SK-N-SH (cell line): ENCODE measurements around the gene KPTN. TPM values are rescaled to one million over a fixed set of nuclear protein-coding genes. Genes with fewer than 3 reads are reported as not detected.

ENCODE experiments used
- CTCF ChIA-PET: fragments of 300-600, 350-600 bp; formaldehyde crosslinking; extraction: SDS; loops from one replicate; lab custom pipeline; 2021; lab: Yijun Ruan, JAX
- POLR2A ChIA-PET: fragments of 350-600 bp; sonication (Branson Sonifier 250); formaldehyde crosslinking; extraction: SDS; loops from one replicate; lab custom pipeline; 2020; ENCODE audit warnings: antibody characterized with exemption, inconsistent platforms; lab: Yijun Ruan, JAX
- DNase-seq: peaks from one replicate; pipeline ENCODE4 v3.0.0; 2012
- H2AFZ ChIP-seq: fragments of 200-600 bp; sonication (generic); 2 replicates; pipeline ENCODE4 v1.8.1; 2016; ENCODE audit warnings: antibody characterized with exemption, mild to moderate bottlenecking, low read depth
- H3F3A ChIP-seq: fragments of 200-600 bp; sonication (generic); replicated peaks from 2 replicates; pipeline ENCODE3; 2016; ENCODE audit warnings: antibody characterized with exemption, mild to moderate bottlenecking; ENCODE audit not compliant: insufficient read depth
- H3K27ac ChIP-seq, 2 experiments: fragments of 200-500 bp in 1 of 2; fragments of 200-600 bp in 1 of 2; sonication (Bioruptor generic) in 1 of 2; sonication (generic), shearing (Covaris generic) in 1 of 2; 2 replicates each; pipeline versions ENCODE4 v1.5.1 to v1.6.1; 2014 to 2016; ENCODE audit warnings: low read depth in 2 of 2, inconsistent platforms in 1 of 2, low read length in 1 of 2, mild to moderate bottlenecking in 1 of 2, mixed read lengths in 1 of 2
- H3K27me3 ChIP-seq: fragments of 200-600 bp; sonication (generic), shearing (Covaris generic); 2 replicates; pipeline ENCODE4 v1.6.1; 2016; ENCODE audit warnings: mixed run types; ENCODE audit not compliant: insufficient read depth
- H3K36me3 ChIP-seq, 2 experiments: fragments of 200-500 bp in 1 of 2; fragments of 200-600 bp in 1 of 2; sonication (Bioruptor generic) in 1 of 2; sonication (generic) in 1 of 2; replicated peaks in 1 of 2; 2 replicates each; pipeline versions ENCODE3 to v1.5.1; 2014 to 2016; ENCODE audit warnings: low read length in 1 of 2, mild to moderate bottlenecking in 1 of 2; ENCODE audit not compliant: insufficient read depth in 2 of 2, control insufficient read depth in 1 of 2
- H3K4me1 ChIP-seq, 2 experiments: fragments of 200-500 bp in 1 of 2; fragments of 200-600 bp in 1 of 2; sonication (Bioruptor generic) in 1 of 2; sonication (generic), shearing (Covaris generic) in 1 of 2; 2 replicates each; pipeline versions ENCODE4 v1.5.1 to v1.6.1; 2014 to 2016; ENCODE audit warnings: low read depth in 1 of 2, low read length in 1 of 2, mixed run types in 1 of 2; ENCODE audit not compliant: insufficient read depth in 2 of 2, control insufficient read depth in 1 of 2
- H3K4me2 ChIP-seq: fragments of 200-600 bp; sonication (generic), shearing (Covaris generic); 2 replicates; pipeline ENCODE4 v1.6.1; 2017; ENCODE audit warnings: mixed run types
- H3K4me3 ChIP-seq, 2 experiments: fragments of 200-500 bp in 1 of 2; fragments of 200-600 bp in 1 of 2; sonication (Bioruptor generic) in 1 of 2; sonication (generic), shearing (Covaris generic) in 1 of 2; 2 replicates each; pipeline versions ENCODE4 v1.5.1 to v1.8.1; 2014 to 2016; ENCODE audit warnings: low read depth in 2 of 2, inconsistent platforms in 1 of 2, low read length in 1 of 2, mild to moderate bottlenecking in 1 of 2, mixed read lengths in 1 of 2, moderate library complexity in 1 of 2
- H3K79me2 ChIP-seq: fragments of 200-600 bp; sonication (generic); 2 replicates; pipeline ENCODE4 v1.8.1; 2017; ENCODE audit warnings: mild to moderate bottlenecking; ENCODE audit not compliant: insufficient read depth
- H3K9ac ChIP-seq: fragments of 200-600 bp; sonication (generic); 2 replicates; pipeline ENCODE4 v1.6.1; 2017; ENCODE audit warnings: mixed run types
- H3K9me2 ChIP-seq: fragments of 200-600 bp; sonication (generic); 2 replicates; pipeline ENCODE4 v1.6.1; 2017; ENCODE audit warnings: mixed run types
- H3K9me3 ChIP-seq: fragments of 200-600 bp; sonication (generic); 2 replicates; pipeline ENCODE4 v1.6.1; 2017; ENCODE audit warnings: mixed run types, mild to moderate bottlenecking, moderate library complexity
- H4K20me1 ChIP-seq: fragments of 200-600 bp; sonication (generic); 2 replicates; pipeline ENCODE4 v1.6.1; 2017; ENCODE audit warnings: mild to moderate bottlenecking, mixed run types; ENCODE audit not compliant: insufficient read depth
- EZH2phosphoT487 ChIP-seq: fragments of 200-600 bp; sonication (generic); IDR thresholded peaks from 2 replicates; pipeline ENCODE4 v1.6.1; 2017; ENCODE audit warnings: low read depth, mixed run types, mild to moderate bottlenecking, antibody characterized with exemption, moderate library complexity, borderline replicate concordance
- FOSL2 ChIP-seq: IDR thresholded peaks from 2 replicates; pipeline ENCODE4 v1.4.0; 2012; ENCODE audit warnings: low read depth, mild to moderate bottlenecking, moderate library complexity, borderline replicate concordance
- GABPA ChIP-seq: IDR thresholded peaks from 2 replicates; pipeline ENCODE4 v1.4.0; 2012; ENCODE audit warnings: low read depth, mild to moderate bottlenecking
- MXI1 ChIP-seq: IDR thresholded peaks from 2 replicates; pipeline ENCODE4 v1.6.1; 2012; ENCODE audit warnings: mild to moderate bottlenecking, low read depth, low read length, improper control_type of control experiment
- RAD21 ChIP-seq: IDR thresholded peaks from 2 replicates; pipeline ENCODE4 v1.6.1; 2012; ENCODE audit warnings: mild to moderate bottlenecking, low read length
- RCOR1 ChIP-seq: fragments of 150-350 bp; IDR thresholded peaks from 2 replicates; pipeline ENCODE4 v1.6.1; 2017; ENCODE audit warnings: antibody characterized with exemption, low read length
- RXRA ChIP-seq: IDR thresholded peaks from 2 replicates; pipeline ENCODE4 v1.4.0; 2012; ENCODE audit warnings: low read depth, mild to moderate bottlenecking, borderline replicate concordance
- SMC3 ChIP-seq: IDR thresholded peaks from 2 replicates; pipeline ENCODE4 v1.6.1; 2012; ENCODE audit warnings: low read depth, low read length, improper control_type of control experiment
- TAF1 ChIP-seq: IDR thresholded peaks from 2 replicates; pipeline ENCODE4 v1.6.1; 2012; ENCODE audit warnings: low read depth, mild to moderate bottlenecking, low read length, moderate library complexity, borderline replicate concordance
- TEAD4 ChIP-seq: IDR thresholded peaks from 2 replicates; pipeline ENCODE4 v1.4.0; 2012; ENCODE audit warnings: mild to moderate bottlenecking, borderline replicate concordance; ENCODE audit not compliant: insufficient read depth
- WGBS: methylation state at CpG from one replicate; pipeline ENCODE4 v1.1.6; 2017; ENCODE audit warnings: low lambda C conversion rate; 5-methylcytosine and 5-hydroxymethylcytosine counted together
- polyA plus RNA-seq, 3 experiments: library from polyadenylated mRNA; depleted of rRNA; stranded (reverse); fragments of >200 nt; gene quantifications; 2 replicates each; pipeline ENCODE4 v1.2.3, GENCODE V29; 2012
- TF ChIP-seq, protein P1 (sequence below): IDR thresholded peaks from 2 replicates; pipeline ENCODE4; 2012
- TF ChIP-seq, protein P2 (sequence below): IDR thresholded peaks from 2 replicates; pipeline ENCODE4 v1.6.1; 2012; ENCODE audit warnings: mild to moderate bottlenecking, low read depth, low read length, moderate library complexity

KPTN gene
- polyA plus RNA-seq, 1 of the 3 experiments (the other 2 are of a cell fraction), result 15.8 TPM

DNA sequence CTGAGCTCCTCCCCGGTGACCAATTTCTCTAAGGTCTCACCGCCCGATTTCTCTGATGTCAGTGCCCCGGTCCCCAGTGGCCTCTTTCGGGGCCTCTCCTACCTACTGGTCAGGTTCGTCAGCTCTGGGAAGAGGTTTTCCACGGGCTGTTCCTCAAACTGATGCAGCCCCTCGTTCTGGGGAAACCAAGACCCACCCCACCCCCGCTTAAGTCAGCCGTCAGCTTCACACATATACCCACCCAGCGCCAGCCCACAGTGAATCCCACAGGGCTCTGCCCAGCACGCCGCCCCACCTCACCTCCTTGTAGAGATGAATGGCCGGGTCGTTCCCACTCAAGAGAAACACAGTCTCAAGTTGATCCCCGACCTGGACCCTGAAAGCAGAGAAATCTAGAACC lies 3.4 kb downstream of the KPTN start (continued):
- no peak for TF ChIP-seq TEAD4
- TF ChIP-seq EZH2phosphoT487, result no peak
- no peak for TF ChIP-seq RXRA
- no peak for TF ChIP-seq SMC3
- TF ChIP-seq RCOR1, result no peak

DNA sequence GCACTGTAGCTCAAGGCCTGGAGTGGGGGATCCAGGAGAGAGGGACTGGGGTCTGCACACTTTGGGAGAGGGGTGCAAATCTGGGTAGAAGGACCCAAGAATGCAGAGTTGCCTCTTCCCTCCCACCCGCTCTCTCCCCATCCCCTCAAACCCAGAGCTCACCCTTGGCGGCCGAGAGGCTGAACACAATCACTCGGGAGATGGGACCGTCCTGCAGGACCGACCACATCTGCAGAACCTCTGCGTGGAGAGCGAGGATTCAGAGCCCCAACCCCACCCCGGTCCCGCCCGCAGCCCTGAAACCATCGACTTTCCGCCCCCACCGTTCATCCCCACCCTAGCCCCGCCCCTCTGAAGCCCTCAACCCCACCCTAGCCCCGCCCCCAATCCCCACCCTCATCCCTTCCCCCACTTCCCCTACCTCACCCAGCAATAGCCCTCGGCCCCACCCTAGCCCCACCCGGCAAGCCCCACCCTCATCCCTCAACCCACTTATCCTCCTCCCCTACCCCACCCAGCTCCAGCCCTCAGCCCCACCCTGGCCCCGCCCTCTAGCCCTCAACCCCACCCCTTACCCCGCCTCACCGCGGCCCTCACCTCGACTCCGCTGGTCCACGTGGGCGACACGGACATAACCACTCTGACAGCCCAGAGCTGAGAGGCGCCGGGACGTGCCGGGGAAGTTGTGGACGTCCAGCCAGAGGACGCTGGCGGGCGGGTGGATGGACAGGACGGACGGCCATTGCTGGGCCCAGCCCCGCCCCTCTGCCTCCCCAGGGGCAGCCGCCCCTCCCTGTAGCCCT lies 4.1 kb downstream of the KPTN start:
- CTCF ChIA-PET, result interaction anchor here (1.2 to 1.9 kb wide), 2 partner anchors 14 to 43 kb away, joined by 3 to 7 read pairs; no protein-coding TSS in a partner anchor
- no peak for DNase-seq

More for the DNA sequence above, 4.1 kb downstream of the KPTN start:
- Histone ChIP-seq H3K9me3 (no peaks in the 10 kb centered on the region), H3K27ac (no peak overlapping the region), H3K27me3 (no peaks in the 10 kb centered on the region), H3K9ac (no peak overlapping the region)
- TF ChIP-seq, protein P1, sequence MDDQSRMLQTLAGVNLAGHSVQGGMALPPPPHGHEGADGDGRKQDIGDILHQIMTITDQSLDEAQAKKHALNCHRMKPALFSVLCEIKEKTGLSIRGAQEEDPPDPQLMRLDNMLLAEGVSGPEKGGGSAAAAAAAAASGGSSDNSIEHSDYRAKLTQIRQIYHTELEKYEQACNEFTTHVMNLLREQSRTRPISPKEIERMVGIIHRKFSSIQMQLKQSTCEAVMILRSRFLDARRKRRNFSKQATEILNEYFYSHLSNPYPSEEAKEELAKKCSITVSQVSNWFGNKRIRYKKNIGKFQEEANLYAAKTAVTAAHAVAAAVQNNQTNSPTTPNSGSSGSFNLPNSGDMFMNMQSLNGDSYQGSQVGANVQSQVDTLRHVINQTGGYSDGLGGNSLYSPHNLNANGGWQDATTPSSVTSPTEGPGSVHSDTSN, result no peak
- TF ChIP-seq MXI1 (no peak), RAD21 (no peak), GABPA (no peak), TAF1 (no peak), FOSL2 (no peak)
- TF ChIP-seq, protein P2, sequence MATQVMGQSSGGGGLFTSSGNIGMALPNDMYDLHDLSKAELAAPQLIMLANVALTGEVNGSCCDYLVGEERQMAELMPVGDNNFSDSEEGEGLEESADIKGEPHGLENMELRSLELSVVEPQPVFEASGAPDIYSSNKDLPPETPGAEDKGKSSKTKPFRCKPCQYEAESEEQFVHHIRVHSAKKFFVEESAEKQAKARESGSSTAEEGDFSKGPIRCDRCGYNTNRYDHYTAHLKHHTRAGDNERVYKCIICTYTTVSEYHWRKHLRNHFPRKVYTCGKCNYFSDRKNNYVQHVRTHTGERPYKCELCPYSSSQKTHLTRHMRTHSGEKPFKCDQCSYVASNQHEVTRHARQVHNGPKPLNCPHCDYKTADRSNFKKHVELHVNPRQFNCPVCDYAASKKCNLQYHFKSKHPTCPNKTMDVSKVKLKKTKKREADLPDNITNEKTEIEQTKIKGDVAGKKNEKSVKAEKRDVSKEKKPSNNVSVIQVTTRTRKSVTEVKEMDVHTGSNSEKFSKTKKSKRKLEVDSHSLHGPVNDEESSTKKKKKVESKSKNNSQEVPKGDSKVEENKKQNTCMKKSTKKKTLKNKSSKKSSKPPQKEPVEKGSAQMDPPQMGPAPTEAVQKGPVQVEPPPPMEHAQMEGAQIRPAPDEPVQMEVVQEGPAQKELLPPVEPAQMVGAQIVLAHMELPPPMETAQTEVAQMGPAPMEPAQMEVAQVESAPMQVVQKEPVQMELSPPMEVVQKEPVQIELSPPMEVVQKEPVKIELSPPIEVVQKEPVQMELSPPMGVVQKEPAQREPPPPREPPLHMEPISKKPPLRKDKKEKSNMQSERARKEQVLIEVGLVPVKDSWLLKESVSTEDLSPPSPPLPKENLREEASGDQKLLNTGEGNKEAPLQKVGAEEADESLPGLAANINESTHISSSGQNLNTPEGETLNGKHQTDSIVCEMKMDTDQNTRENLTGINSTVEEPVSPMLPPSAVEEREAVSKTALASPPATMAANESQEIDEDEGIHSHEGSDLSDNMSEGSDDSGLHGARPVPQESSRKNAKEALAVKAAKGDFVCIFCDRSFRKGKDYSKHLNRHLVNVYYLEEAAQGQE, result no peak
- TF ChIP-seq, all 33 proteins: peak for 0
- WGBS, result 85% methylated on average over 39 of the region's 39 CpGs
- Histone ChIP-seq H2AFZ (no peak overlapping the region), H3K4me2 (no peak overlapping the region), H3K79me2 (no peaks in the 10 kb centered on the region), H3F3A (peaks cover 3% of the 10 kb centered on the region), H3K36me3 (no peaks in the 10 kb centered on the region), H4K20me1 (no peaks in the 10 kb centered on the region), H3K9me2 (no peaks in the 10 kb centered on the region), H3K4me1 (peaks cover 0 to 11% of the 10 kb centered on the region in 2 experiments; a peak in 1 of 4 replicates), H3K4me3 (no peak overlapping the region)
- POLR2A ChIA-PET, result no interaction called here
